ENCODE measurements around the gene NDUFB8.
A peak's percentile ranks its signal among the peaks of the same experiment; 100 is the strongest.

The NDUFB8 gene

DNA sequence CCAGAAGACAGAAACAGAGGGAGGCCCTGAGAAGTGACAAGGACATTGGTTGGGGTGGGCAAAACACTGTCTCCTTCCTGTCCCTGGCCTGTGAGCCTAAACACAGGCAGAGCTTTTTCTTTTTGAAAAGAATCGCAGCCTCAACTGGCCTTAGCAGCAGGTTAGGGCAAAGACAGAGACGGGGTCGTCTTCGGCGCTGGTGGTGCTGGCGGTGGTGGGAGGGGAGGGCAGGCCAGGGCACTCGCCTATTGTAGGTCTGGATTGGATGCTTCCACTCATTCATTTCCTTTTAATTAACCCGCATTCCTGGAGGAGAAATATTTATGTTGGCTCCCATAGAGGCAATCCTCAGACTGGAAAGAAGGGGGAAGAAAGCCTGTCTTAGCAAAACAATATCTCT, 44.3 kb downstream of the NDUFB8 start:
- TF ChIP-seq, protein P1, sequence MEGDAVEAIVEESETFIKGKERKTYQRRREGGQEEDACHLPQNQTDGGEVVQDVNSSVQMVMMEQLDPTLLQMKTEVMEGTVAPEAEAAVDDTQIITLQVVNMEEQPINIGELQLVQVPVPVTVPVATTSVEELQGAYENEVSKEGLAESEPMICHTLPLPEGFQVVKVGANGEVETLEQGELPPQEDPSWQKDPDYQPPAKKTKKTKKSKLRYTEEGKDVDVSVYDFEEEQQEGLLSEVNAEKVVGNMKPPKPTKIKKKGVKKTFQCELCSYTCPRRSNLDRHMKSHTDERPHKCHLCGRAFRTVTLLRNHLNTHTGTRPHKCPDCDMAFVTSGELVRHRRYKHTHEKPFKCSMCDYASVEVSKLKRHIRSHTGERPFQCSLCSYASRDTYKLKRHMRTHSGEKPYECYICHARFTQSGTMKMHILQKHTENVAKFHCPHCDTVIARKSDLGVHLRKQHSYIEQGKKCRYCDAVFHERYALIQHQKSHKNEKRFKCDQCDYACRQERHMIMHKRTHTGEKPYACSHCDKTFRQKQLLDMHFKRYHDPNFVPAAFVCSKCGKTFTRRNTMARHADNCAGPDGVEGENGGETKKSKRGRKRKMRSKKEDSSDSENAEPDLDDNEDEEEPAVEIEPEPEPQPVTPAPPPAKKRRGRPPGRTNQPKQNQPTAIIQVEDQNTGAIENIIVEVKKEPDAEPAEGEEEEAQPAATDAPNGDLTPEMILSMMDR (IDR thresholded peaks at IDR 0.05) = no peak
- no peak overlapping the region for H3K27ac ChIP-seq
- no peak overlapping the region for H3K4me3 ChIP-seq
- no peak for DNase-seq (ENCODE audit: low spot score)

DNA sequence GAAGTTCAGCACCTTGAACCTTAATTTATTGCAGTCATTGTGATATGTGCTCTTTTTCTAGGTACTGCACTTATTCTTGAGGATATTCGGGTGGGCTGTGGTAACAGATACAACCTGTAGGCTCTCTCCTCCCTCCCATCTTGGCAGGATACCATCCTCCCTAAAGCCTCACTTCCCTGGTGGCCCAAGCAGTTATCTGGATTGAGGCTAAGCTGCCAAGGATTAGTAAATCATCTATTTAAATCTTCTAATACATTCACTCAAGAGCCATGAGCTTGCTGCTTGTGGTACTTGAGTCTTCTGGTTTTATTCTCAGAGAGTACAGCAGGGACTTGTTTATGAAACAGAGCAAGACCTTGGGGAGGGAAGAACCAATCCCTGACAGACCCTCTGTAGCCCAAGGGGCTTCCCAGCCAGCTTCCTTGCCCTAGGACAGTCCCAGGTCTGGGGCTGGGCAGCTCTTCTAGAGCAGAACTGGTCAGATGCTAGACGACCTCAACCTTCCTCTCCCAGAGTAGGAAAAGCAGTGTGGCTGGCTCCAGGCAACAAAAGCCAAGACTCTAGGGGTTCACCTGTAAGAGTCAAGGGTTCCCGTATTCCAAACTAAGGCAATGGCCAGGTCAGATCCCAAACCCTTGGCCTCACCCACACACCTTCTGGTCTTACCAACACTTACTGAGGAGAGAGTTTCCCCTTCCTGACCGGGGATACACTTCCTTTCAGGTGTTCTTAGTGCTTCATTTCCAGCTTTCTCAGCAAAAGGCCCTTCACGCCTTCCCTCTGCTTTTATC, 45.6 kb downstream of the NDUFB8 start:
- H3K4me3 ChIP-seq = no peak overlapping the region
- TF ChIP-seq, protein P1 (IDR thresholded peaks at IDR 0.05) = no peak
- H3K27ac ChIP-seq = no peak overlapping the region
- no peak for DNase-seq (ENCODE audit: low spot score)

DNA sequence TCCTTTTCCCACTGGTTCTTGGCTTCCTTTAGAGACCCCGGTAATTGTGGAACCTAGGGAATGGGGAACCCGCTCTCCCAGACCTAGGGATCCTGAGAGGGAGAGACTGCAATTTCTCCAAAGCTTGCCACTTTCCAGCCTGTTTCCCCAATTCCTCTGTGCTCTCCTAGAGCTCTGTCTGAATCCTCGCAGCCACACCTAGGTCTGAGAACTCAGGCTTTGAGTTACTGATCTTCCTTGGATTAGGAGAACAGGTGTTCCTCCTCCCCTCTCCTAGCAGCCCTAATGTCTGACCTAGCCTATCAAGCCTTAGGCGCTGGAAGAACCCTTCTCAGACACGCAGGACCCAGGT, 46.9 kb downstream of the NDUFB8 start:
- no peak for DNase-seq (ENCODE audit: low spot score)
- Histone ChIP-seq H3K27ac (no peak overlapping the region), H3K4me3 (peak overlapping the region; percentile 83)
- TF ChIP-seq, protein P1 (IDR thresholded peaks at IDR 0.05) = no peak

DNA sequence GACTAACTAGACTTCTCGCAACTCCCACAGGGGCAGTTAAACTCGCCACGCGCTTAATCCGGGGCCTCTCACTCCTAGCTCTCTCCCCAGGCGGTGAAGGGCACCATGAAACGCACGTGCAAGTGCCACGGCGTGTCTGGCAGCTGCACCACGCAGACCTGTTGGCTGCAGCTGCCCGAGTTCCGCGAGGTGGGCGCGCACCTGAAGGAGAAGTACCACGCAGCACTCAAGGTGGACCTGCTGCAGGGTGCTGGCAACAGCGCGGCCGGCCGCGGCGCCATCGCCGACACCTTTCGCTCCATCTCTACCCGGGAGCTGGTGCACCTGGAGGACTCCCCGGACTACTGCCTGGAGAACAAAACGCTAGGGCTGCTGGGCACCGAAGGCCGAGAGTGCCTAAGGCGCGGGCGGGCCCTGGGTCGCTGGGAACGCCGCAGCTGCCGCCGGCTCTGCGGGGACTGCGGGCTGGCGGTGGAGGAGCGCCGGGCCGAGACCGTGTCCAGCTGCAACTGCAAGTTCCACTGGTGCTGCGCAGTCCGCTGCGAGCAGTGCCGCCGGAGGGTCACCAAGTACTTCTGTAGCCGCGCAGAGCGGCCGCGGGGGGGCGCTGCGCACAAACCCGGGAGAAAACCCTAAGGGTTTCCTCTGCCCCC, 47.4 kb downstream of the NDUFB8 start:
- H3K27ac ChIP-seq = no peak overlapping the region
- H3K4me3 ChIP-seq = peak overlapping the region; percentile 83
- TF ChIP-seq, protein P1 (IDR thresholded peaks at IDR 0.05) = peak; percentile 73
- DNase-seq (ENCODE audit: low spot score) = no peak

DNA sequence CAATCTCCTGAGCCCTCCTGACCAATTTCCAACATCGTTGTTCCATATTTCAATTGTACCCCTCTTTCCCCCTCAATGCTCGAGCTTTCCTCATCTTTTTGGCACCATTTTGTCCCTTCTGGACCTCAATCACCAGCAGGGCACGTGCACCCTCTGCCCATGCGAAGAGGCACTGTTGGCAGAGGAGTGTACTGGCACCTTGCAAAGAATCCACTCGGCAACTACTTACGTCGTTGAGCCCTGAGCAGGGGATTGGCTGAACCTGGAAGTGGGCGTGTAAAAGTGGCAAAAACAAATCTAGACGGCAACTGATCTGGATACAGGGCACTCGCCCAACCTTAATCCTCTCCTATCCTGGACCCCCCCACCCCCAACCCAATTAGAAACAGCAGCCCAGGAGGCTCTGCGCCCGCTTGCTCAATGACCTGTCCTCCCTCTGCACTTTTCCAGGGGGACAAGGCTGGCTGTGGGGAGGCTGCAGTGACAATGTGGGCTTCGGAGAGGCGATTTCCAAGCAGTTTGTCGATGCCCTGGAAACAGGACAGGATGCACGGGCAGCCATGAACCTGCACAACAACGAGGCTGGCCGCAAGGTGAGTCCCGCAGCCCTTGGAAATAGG, 48.1 kb downstream of the NDUFB8 start:
- H3K27ac ChIP-seq = no peak overlapping the region

DNA sequence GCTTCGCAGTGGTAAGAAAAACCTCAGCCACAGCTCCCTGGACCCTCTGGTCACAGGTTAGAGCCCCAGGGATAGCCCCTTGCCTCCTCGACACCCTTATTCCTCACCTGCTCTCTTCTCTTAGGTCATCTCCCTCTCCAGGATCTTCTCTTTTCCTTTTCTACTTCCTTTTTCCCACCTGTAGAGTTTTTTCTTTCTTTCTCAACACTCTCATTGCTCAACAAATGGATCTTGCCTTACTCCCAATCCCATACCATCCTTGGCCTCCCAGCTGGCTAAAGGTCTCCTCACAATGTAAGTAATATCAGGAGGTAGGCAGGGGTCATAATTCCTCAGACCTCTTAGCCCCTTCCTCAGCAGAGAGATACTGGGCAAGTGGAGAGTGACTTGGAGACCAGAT, 49.7 kb downstream of the NDUFB8 start:
- TF ChIP-seq, protein P1 (IDR thresholded peaks at IDR 0.05) = no peak
- DNase-seq (ENCODE audit: low spot score) = no peak
- H3K4me3 ChIP-seq = no peak overlapping the region
- H3K27ac ChIP-seq = no peak overlapping the region

More for the DNA sequence above, 48.1 kb downstream of the NDUFB8 start:
- peak overlapping the region; percentile 83 for H3K4me3 ChIP-seq
- peak; percentile 87 for DNase-seq (ENCODE audit: low spot score)
- TF ChIP-seq, protein P1 (IDR thresholded peaks at IDR 0.05) = no peak

All from coronary artery (tissue), 2 donors.